K562 (cell line): Measurements from ENCODE around the gene SFTPB. TPM values are rescaled to one million over a fixed set of nuclear protein-coding genes. Genes with fewer than 3 reads are reported as not detected.

Experiments used
- COPS2 ChIP-seq: fragments of 450-650 bp; conservative IDR thresholded peaks from 2 replicates; pipeline ENCODE4 v1.6.1; 2016; ENCODE audit warnings: mild to moderate bottlenecking, moderate library complexity
- FOXJ2 ChIP-seq: fragments of 200-800 bp; sonication (Bioruptor generic); IDR thresholded peaks from 2 replicates; pipeline ENCODE4 v1.6.1; 2016; ENCODE audit warnings: missing genetic modification characterization, missing compliant biosample characterization
- HNRNPL ChIP-seq: fragments of 200-400 bp; formaldehyde crosslinking; IDR thresholded peaks from 2 replicates; pipeline ENCODE4 v1.6.1; 2017; ENCODE audit warnings: low read depth, mild to moderate bottlenecking, low read length
- RAD51 ChIP-seq: fragments of 450-650 bp; IDR thresholded peaks from 2 replicates; pipeline ENCODE4 v1.7.1; 2016; ENCODE audit warnings: low read depth, mild to moderate bottlenecking, borderline replicate concordance
- ZNF75A ChIP-seq: fragments of 450-650 bp; formaldehyde crosslinking; IDR thresholded peaks from 2 replicates; pipeline ENCODE4 v1.4.0; 2020; ENCODE audit warnings: mild to moderate bottlenecking
- polyA plus RNA-seq, 8 experiments: library from polyadenylated mRNA; depleted of rRNA in 4 of 8; stranded (reverse) in 5 of 8; unstranded in 3 of 8; fragments of >200 nt; fragmentation: Nextera tagmentation in 2 of 8; fragmentation: Illumina TruSeq in 1 of 8; extraction: Ambion mirVana in 2 of 8; extraction: Trizol in 1 of 8; gene quantifications; 2 replicates each; pipeline versions ENCODE4 v1.2.1 to v1.2.3, GENCODE V29; 2011 to 2014; ENCODE audit warnings: inconsistent platforms in 1 of 8, missing spikeins in 1 of 8
- total RNA-seq, 7 experiments: library from RNA; depleted of rRNA in 6 of 7; stranded (reverse); fragments of >200 nt in 6 of 7; fragmentation: Illumina TruSeq in 2 of 7; extraction: Trizol in 2 of 7; gene quantifications; 2 replicates each; pipeline versions ENCODE4 v1.2.1 to v1.2.3, GENCODE V29; 2011 to 2021; ENCODE audit warnings: low replicate concordance in 1 of 7
- TF ChIP-seq, protein P1 (sequence below): sonication (generic); formaldehyde crosslinking; IDR thresholded peaks from 2 replicates; pipeline ENCODE4 v1.8.1; 2023; ENCODE audit warnings: missing genetic modification reagents, mild to moderate bottlenecking, borderline replicate concordance
- TF ChIP-seq, protein P2 (sequence below): fragments of 150-350 bp; conservative IDR thresholded peaks from 2 replicates; pipeline ENCODE4 v1.6.1; 2014; ENCODE audit warnings: low read length

Gene SFTPB
- total and polyA plus RNA-seq, 9 of the 15 experiments (the other 6 are each of a cell fraction or from before 2014, with no cell fraction given) = 0.03 to 7.0 TPM; not detected in 7

DNA sequence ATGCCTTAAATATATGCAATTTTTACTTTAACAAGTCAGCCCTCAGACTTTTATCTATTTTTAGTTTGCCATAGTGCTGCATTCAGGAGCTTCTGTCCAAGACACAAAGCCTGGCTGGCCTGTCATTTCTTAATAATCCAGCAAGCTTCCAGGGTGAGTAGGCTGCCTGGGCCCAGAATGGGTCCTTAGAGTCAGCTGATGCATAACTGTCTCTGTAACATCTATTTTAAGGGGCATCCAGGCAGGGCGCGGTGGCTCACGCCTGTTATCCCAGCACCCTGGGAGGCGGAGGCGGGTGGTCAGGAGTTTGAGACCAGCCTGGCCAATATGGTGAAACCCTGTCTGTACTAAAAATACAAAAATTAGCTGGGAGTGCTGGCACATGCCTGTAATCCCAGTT lies 14.4 kb upstream of the SFTPB start (continued):
- TF ChIP-seq, protein P1, sequence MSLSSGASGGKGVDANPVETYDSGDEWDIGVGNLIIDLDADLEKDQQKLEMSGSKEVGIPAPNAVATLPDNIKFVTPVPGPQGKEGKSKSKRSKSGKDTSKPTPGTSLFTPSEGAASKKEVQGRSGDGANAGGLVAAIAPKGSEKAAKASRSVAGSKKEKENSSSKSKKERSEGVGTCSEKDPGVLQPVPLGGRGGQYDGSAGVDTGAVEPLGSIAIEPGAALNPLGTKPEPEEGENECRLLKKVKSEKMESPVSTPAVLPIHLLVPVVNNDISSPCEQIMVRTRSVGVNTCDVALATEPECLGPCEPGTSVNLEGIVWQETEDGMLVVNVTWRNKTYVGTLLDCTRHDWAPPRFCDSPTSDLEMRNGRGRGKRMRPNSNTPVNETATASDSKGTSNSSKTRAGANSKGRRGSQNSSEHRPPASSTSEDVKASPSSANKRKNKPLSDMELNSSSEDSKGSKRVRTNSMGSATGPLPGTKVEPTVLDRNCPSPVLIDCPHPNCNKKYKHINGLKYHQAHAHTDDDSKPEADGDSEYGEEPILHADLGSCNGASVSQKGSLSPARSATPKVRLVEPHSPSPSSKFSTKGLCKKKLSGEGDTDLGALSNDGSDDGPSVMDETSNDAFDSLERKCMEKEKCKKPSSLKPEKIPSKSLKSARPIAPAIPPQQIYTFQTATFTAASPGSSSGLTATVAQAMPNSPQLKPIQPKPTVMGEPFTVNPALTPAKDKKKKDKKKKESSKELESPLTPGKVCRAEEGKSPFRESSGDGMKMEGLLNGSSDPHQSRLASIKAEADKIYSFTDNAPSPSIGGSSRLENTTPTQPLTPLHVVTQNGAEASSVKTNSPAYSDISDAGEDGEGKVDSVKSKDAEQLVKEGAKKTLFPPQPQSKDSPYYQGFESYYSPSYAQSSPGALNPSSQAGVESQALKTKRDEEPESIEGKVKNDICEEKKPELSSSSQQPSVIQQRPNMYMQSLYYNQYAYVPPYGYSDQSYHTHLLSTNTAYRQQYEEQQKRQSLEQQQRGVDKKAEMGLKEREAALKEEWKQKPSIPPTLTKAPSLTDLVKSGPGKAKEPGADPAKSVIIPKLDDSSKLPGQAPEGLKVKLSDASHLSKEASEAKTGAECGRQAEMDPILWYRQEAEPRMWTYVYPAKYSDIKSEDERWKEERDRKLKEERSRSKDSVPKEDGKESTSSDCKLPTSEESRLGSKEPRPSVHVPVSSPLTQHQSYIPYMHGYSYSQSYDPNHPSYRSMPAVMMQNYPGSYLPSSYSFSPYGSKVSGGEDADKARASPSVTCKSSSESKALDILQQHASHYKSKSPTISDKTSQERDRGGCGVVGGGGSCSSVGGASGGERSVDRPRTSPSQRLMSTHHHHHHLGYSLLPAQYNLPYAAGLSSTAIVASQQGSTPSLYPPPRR (CRISPR knock-in tag) = no peak
- TF ChIP-seq ZNF75A (CRISPR knock-in tag) (no peak), FOXJ2 (tag) (no peak), HNRNPL (no peak), COPS2 (no peak), RAD51 (no peak)
- TF ChIP-seq, protein P2, sequence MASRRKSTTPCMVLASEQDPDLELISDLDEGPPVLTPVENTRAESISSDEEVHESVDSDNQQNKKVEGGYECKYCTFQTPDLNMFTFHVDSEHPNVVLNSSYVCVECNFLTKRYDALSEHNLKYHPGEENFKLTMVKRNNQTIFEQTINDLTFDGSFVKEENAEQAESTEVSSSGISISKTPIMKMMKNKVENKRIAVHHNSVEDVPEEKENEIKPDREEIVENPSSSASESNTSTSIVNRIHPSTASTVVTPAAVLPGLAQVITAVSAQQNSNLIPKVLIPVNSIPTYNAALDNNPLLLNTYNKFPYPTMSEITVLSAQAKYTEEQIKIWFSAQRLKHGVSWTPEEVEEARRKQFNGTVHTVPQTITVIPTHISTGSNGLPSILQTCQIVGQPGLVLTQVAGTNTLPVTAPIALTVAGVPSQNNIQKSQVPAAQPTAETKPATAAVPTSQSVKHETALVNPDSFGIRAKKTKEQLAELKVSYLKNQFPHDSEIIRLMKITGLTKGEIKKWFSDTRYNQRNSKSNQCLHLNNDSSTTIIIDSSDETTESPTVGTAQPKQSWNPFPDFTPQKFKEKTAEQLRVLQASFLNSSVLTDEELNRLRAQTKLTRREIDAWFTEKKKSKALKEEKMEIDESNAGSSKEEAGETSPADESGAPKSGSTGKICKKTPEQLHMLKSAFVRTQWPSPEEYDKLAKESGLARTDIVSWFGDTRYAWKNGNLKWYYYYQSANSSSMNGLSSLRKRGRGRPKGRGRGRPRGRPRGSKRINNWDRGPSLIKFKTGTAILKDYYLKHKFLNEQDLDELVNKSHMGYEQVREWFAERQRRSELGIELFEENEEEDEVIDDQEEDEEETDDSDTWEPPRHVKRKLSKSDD = no peak
